Measurements from ENCODE around the gene TRIO. TPM values are rescaled to one million over a fixed set of nuclear protein-coding genes. Genes with fewer than 3 reads are reported as not detected.

Gene TRIO
- total RNA-seq, 1 donor from 2014 or later: 223 TPM

DNA sequence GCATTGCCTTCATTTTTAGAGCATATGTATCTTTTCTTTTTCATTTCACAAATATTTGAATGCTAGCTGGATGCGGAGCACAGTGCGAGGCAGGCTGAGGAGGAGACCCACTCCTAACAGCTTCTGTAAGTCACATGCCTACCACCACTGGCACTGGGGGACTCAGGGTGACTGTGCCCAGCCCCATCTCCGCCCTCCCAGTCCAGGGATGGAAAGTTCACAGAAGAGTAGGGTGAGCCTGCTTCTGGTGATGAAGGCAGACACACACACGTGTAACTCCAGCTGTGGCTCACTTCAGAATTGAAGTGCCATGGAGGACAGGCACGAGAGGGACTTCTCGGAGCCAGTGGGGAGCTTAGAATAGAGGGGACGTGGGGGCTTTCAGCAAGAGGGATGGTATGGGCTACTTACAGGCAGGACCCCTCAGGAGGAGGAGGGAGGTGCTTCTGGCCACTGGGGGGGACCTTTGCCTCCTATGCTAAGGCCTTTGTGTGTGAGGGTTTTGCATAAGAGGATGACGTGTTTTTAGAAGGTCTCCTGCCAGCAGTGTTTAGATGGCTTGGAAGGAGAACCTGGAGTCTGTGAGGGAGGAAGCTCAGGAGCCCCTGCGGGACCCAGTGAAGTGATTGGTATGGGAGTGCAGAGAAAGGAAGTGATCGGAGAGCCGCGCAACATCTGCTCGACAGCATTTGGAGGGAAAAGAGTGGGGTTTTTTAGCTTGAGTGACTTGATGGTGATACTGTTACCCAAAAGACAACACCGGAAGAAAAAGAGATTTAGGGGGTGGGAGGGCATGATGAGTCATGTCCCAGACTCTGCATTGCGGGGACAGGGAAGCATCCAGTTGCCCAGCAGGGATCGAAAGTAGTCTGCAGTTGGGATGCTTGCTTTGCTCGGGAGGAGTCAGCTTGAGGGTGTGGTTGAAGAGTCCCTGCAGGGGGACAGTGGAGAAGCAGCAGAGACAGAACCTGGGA lies 274.9 kb downstream of the TRIO start:
- no peak overlapping the region for H3K27ac Mint-ChIP-seq
- DNase-seq: no peak
- no peaks in the 10 kb centered on the region for H3K27me3 Mint-ChIP-seq
- TF ChIP-seq, protein P1, sequence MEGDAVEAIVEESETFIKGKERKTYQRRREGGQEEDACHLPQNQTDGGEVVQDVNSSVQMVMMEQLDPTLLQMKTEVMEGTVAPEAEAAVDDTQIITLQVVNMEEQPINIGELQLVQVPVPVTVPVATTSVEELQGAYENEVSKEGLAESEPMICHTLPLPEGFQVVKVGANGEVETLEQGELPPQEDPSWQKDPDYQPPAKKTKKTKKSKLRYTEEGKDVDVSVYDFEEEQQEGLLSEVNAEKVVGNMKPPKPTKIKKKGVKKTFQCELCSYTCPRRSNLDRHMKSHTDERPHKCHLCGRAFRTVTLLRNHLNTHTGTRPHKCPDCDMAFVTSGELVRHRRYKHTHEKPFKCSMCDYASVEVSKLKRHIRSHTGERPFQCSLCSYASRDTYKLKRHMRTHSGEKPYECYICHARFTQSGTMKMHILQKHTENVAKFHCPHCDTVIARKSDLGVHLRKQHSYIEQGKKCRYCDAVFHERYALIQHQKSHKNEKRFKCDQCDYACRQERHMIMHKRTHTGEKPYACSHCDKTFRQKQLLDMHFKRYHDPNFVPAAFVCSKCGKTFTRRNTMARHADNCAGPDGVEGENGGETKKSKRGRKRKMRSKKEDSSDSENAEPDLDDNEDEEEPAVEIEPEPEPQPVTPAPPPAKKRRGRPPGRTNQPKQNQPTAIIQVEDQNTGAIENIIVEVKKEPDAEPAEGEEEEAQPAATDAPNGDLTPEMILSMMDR (IDR thresholded peaks at IDR 0.05): no peak
- H3K4me1 Mint-ChIP-seq: peaks cover 16% of the 10 kb centered on the region
- ATAC-seq (ENCODE audit: low read depth): no peak
- intact Hi-C loops (cut with micrococcal nuclease): no loop called here
- no peaks in the 10 kb centered on the region for H3K9me3 Mint-ChIP-seq
- ChIA-PET CTCF (no interaction called here), POLR2A (no interaction called here)
- peaks cover 90% of the 10 kb centered on the region for H3K36me3 Mint-ChIP-seq (ENCODE audit: low read depth)
- no peak overlapping the region for H3K4me3 Mint-ChIP-seq

DNA sequence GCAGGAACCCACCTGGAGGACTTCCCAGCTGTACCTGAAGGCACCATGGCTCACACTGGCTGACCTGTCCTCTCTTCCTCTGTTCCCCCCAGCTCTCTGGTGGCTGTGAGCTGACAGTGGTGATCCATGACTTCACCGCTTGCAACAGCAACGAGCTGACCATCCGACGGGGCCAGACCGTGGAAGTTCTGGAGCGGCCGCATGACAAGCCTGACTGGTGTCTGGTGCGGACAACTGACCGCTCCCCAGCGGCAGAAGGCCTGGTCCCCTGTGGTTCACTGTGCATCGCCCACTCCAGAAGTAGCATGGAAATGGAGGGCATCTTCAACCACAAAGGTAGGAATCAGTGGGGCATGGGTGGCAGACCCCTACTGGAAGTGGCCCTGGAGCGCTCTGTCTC lies 276.5 kb downstream of the TRIO start:
- H3K27ac Mint-ChIP-seq: no peak overlapping the region
- DNase-seq (no peak), ATAC-seq (ENCODE audit: low read depth) (no peak)
- H3K36me3 Mint-ChIP-seq (ENCODE audit: low read depth): peaks cover 87% of the 10 kb centered on the region
- no peak overlapping the region for H3K4me3 Mint-ChIP-seq
- H3K9me3 Mint-ChIP-seq: no peaks in the 10 kb centered on the region
- ChIA-PET POLR2A (no interaction called here), CTCF (no interaction called here)
- intact Hi-C loops (cut with micrococcal nuclease): no loop called here
- H3K27me3 Mint-ChIP-seq: no peaks in the 10 kb centered on the region
- TF ChIP-seq, protein P1 (IDR thresholded peaks at IDR 0.05): no peak
- H3K4me1 Mint-ChIP-seq: peaks cover 16% of the 10 kb centered on the region

DNA sequence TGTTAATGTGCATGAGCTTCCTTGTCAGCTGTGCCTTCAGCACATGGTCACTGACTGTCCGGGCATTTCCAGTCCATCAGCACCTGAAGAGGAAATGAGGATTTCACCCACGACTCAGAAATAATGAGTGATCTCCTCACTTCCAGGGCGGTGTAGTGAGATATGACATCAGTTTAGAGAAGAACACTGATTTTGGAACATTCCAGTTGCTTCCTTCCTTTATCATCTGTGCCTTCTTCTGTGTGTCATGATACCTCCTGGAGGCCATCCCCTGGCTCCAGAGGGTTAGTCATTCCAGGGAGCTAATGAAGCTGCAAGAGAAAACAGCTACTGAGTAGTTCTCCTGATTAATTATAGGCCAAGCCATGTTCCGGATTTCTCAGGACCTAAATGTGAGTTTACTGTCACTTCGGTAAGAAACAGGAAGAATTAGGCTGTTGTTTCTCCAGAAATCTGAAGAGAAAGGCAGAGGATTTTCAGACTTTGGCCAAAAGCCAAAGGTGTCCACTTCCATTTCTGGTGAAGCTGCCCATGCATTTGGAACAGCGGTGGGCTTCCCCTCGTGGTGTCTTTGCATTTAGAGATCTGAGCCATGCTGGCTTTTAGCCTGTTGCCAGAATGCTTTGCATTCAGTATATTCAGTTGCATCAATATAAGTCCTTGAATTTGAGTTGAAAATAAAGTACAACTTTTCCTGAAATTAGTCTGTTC lies 277.1 kb downstream of the TRIO start:
- intact Hi-C loops (cut with micrococcal nuclease): no loop called here
- H3K27me3 Mint-ChIP-seq: no peaks in the 10 kb centered on the region
- H3K4me1 Mint-ChIP-seq: peaks cover 11% of the 10 kb centered on the region
- CTCF ChIA-PET: no interaction called here
- no peak overlapping the region for H3K27ac Mint-ChIP-seq
- H3K4me3 Mint-ChIP-seq: no peak overlapping the region
- TF ChIP-seq, protein P1 (IDR thresholded peaks at IDR 0.05): no peak
- no peak for ATAC-seq (ENCODE audit: low read depth)
- H3K36me3 Mint-ChIP-seq (ENCODE audit: low read depth): peaks cover 87% of the 10 kb centered on the region
- POLR2A ChIA-PET: no interaction called here
- DNase-seq: no peak
- H3K9me3 Mint-ChIP-seq: no peaks in the 10 kb centered on the region

DNA sequence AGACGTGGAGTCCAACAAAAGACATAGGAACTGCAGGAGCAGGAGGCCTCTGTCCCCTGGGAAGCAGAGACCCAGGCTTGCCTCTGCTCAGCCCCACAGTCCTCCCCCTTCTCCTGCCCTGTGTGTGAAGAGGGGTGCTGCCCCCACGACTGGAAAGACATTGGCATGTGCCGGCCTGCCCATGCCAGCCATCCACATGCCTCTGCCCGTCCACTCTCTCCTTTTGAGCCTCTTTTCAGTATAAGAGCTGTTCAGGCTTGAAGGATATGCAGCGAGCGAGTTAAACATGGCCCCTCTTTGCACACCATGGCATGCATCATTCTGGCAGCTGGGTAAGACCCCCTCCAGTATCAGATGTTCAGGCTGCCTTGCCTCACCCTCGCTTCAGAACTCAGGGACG lies 278.7 kb downstream of the TRIO start:
- ATAC-seq (ENCODE audit: low read depth) (no peak), DNase-seq (no peak)
- POLR2A ChIA-PET: no interaction called here
- Mint-ChIP-seq H3K4me3 (no peak overlapping the region), H3K36me3 (ENCODE audit: low read depth) (peaks cover 94% of the 10 kb centered on the region), H3K9me3 (no peaks in the 10 kb centered on the region), H3K4me1 (no peaks in the 10 kb centered on the region), H3K27ac (no peak overlapping the region), H3K27me3 (no peaks in the 10 kb centered on the region)
- CTCF ChIA-PET: no interaction called here
- intact Hi-C loops (cut with micrococcal nuclease): no loop called here
- TF ChIP-seq, protein P1 (IDR thresholded peaks at IDR 0.05): no peak

DNA sequence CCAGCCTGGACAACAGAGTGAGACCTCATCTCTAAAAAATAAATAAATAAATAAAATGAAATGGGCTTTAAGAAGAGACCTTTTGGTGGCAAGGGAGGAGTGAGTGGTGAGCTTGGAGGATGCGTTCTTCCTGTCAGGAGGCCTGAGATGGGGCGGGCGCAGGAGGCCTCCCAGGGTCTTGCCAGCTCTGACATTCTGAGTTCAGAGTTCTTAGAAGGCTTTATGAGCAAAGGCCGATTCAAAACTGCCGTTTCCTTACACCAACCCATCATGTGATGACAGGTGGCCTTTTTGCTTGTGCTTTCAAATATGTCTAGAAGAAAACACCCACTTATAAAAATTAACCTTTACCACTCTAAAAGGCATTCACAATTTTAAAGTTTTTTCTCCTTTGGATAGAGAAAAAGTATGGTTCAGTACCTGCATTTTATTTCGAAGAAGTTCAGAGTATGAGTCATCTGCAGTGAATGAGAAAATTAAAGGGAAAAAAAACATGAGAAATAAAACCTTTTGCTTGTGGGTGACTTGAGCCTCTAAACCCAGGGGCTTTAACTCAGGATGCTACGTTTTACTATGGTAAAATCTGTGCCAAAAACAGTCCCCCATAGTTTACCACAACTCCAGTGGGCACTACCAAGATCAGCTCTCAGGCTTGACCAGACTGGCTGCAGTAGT lies 281.0 kb downstream of the TRIO start:
- DNase-seq (no peak), ATAC-seq (ENCODE audit: low read depth) (no peak)
- Mint-ChIP-seq H3K27ac (no peak overlapping the region), H3K36me3 (ENCODE audit: low read depth) (peaks cover 95% of the 10 kb centered on the region), H3K27me3 (no peaks in the 10 kb centered on the region), H3K9me3 (no peaks in the 10 kb centered on the region), H3K4me3 (no peak overlapping the region), H3K4me1 (no peaks in the 10 kb centered on the region)
- ChIA-PET POLR2A (no interaction called here), CTCF (interaction anchor here (0.6 to 0.9 kb wide), 2 partner anchors 98 to 224 kb away, joined by 3 read pairs; no protein-coding TSS in a partner anchor)
- TF ChIP-seq, protein P1 (IDR thresholded peaks at IDR 0.05): no peak
- intact Hi-C loops (cut with micrococcal nuclease): no loop called here
